PC-9 (cell line): ENCODE measurements around the gene CD48.

Source experiments
- CTCF ChIP-seq: fragments of 200-600 bp; sonication (generic); conservative IDR thresholded peaks from 2 replicates; pipeline ENCODE4 v1.6.1; 2017; ENCODE audit warnings: mixed run types, antibody characterized with exemption, mild to moderate bottlenecking, moderate library complexity
- EZH2 ChIP-seq: fragments of 200-600 bp; sonication (generic); IDR thresholded peaks from 2 replicates; pipeline ENCODE4 v1.8.0; 2017; ENCODE audit warnings: antibody characterized with exemption, low read depth

GRCh38 chr1:160722726-160723125 is 11.1 kb upstream of the CD48 start:
- no peak for TF ChIP-seq CTCF
- TF ChIP-seq EZH2, result no peak
